ENCODE results near the gene HOMER3. TPM values are rescaled to one million over a fixed set of nuclear protein-coding genes. Genes with fewer than 3 reads are reported as not detected.

The HOMER3 gene
- total RNA-seq, 1 donor from 2014 or later: 30.9 TPM

DNA sequence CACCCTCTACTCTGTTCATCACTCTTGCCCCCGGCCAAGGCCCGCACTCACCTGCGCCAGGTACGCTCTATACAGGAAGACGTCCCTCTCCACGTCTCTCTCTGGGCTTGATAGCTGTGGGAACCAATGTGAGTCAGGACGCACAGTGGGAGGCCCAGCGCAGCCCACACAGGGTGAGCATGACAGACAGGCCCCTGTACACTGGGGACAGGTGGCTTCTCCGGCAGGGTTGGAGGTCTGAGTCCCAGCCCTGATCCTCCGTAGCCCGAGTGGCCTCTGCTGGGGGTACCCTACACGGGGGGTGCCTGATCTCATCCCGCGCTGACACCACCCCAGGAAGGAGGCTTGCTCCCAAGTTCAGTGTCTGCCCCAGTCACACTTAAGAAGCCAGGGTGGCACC, 28.1 kb downstream of the HOMER3 start:
- Histone ChIP-seq H3K9me3 (no peaks in the 10 kb centered on the region), H3K27me3 (no peaks in the 10 kb centered on the region), H3K36me3 (peaks cover 0 to 7% of the 10 kb centered on the region in 2 donors), H3K27ac (no peak overlapping the region), H3K4me3 (no peak overlapping the region), H3K4me1 (peaks cover 23% of the 10 kb centered on the region)
- intact Hi-C loops (cut with DNase I): no loop called here
- no peak for TF ChIP-seq POLR2A (IDR thresholded peaks at IDR 0.05)
- no peak for DNase-seq (ENCODE audit: extremely low spot score in 2 of 2)

DNA sequence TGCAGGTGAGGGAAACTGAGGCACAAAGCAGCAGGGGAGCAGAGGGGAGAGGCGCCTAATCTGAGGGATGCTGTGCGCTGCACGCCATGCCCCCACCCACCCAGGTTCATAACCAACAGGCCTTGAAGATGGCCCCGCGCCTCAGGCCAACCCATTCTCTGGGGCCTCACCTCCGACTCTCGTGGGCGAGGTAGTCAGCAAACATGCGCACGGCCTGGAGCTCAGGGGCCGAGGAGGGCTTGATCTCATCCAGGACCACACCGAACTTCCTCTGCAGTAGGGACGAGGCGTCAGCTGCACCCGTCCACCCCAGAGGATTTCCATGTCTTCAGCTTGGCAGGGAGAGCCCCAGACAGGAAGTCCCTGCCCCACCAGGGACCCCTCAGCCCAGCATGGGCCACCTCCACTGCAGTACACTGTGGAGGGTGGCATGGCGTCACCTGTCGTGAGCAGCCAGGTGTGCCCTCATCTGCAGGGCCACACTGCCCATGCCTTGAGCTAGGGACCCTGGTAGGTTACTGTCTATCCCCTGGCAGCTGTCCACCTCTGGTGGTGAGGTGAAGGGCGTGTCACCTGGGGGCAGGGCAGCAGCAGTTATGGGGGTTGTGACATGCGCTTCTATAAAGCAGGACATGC, 30.1 kb downstream of the HOMER3 start:
- intact Hi-C loops (cut with DNase I): no loop called here
- Histone ChIP-seq H3K27ac (no peak overlapping the region), H3K4me3 (no peak overlapping the region), H3K9me3 (no peaks in the 10 kb centered on the region), H3K36me3 (peaks cover 0 to 22% of the 10 kb centered on the region in 2 donors), H3K27me3 (no peaks in the 10 kb centered on the region), H3K4me1 (peaks cover 6% of the 10 kb centered on the region)
- TF ChIP-seq POLR2A (IDR thresholded peaks at IDR 0.05) (no peak), POLR2AphosphoS5 (IDR thresholded peaks at IDR 0.05; ENCODE audit: insufficient read depth in 1 of 2, low read depth in 1 of 2) (no peak)
- TF ChIP-seq, protein P1, sequence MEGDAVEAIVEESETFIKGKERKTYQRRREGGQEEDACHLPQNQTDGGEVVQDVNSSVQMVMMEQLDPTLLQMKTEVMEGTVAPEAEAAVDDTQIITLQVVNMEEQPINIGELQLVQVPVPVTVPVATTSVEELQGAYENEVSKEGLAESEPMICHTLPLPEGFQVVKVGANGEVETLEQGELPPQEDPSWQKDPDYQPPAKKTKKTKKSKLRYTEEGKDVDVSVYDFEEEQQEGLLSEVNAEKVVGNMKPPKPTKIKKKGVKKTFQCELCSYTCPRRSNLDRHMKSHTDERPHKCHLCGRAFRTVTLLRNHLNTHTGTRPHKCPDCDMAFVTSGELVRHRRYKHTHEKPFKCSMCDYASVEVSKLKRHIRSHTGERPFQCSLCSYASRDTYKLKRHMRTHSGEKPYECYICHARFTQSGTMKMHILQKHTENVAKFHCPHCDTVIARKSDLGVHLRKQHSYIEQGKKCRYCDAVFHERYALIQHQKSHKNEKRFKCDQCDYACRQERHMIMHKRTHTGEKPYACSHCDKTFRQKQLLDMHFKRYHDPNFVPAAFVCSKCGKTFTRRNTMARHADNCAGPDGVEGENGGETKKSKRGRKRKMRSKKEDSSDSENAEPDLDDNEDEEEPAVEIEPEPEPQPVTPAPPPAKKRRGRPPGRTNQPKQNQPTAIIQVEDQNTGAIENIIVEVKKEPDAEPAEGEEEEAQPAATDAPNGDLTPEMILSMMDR (IDR thresholded peaks at IDR 0.05): no peak
- no peak for DNase-seq (ENCODE audit: extremely low spot score in 2 of 2)

DNA sequence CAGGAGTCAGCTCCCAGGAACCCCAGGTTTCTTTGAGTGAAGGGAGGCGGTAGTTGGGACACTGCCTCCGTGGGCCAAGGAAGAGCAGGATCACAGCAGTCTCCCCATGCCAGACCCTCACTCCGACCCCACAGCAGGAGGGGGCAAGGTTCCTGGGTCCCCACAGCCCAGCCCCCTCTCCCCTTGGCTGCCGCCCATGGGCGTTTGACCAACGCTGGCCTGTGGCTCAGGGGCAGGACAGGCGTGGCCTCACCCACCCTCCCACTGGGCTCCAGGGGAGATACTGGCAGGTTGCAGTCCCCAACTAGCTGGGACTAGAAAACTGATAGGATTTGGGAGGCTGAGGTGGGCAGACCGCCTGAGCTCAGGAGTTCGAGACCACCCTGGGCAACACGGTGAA, 31.0 kb downstream of the HOMER3 start:
- peaks cover 0 to 29% of the 10 kb centered on the region in 2 donors for H3K36me3 ChIP-seq
- no peak overlapping the region for H3K27ac ChIP-seq
- TF ChIP-seq POLR2AphosphoS5 (IDR thresholded peaks at IDR 0.05; ENCODE audit: insufficient read depth in 1 of 2, low read depth in 1 of 2) (no peak), POLR2A (IDR thresholded peaks at IDR 0.05) (no peak)
- TF ChIP-seq, protein P1 (IDR thresholded peaks at IDR 0.05): no peak
- intact Hi-C loops (cut with DNase I): no loop called here
- H3K4me1 ChIP-seq: peaks cover 6% of the 10 kb centered on the region
- H3K27me3 ChIP-seq: no peaks in the 10 kb centered on the region
- no peaks in the 10 kb centered on the region for H3K9me3 ChIP-seq
- DNase-seq (ENCODE audit: extremely low spot score in 2 of 2): no peak
- no peak overlapping the region for H3K4me3 ChIP-seq

DNA sequence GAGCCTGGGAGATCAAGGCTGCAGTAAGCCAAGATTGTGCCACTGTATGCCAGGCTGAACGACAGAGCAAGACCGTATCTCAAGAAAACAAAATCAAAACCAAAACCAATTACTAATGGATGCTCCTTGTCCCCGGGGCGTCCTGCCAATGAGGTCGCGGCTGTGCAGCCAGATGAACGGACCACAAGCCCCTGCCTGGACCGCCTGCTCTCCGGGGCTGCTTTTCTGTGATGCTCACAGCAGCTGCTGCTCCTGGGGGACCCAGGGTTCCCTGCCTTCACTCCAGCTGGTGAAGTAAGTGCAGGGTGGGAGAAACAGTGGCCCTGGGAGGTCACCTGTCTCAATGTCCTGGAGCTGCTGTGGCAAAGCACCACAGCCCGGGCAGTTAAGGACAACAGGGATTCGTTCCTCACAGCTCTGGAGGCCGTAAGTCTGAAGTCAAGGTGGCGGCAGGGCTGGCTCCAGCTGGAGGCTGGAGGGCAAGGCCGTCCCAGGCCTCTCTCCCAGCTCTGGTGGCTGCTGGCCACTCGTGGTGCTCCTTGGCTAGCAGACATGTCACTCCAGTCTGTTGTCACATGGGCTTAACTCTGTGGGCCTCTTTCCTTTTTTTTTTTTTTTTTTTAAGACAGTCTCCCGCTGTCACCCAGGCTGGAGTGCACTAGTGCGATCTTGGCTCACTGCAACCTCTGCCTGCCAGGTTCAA, 31.9 kb downstream of the HOMER3 start:
- no peak for DNase-seq (ENCODE audit: extremely low spot score in 2 of 2)
- intact Hi-C loops (cut with DNase I): no loop called here
- Histone ChIP-seq H3K4me3 (no peak overlapping the region), H3K9me3 (no peaks in the 10 kb centered on the region), H3K27ac (no peak overlapping the region), H3K36me3 (peaks cover 0 to 30% of the 10 kb centered on the region in 2 donors), H3K27me3 (no peaks in the 10 kb centered on the region), H3K4me1 (peaks cover 6% of the 10 kb centered on the region)
- no peak for TF ChIP-seq POLR2AphosphoS5 (IDR thresholded peaks at IDR 0.05; ENCODE audit: insufficient read depth in 1 of 2, low read depth in 1 of 2)
- TF ChIP-seq POLR2A (IDR thresholded peaks at IDR 0.05): no peak

DNA sequence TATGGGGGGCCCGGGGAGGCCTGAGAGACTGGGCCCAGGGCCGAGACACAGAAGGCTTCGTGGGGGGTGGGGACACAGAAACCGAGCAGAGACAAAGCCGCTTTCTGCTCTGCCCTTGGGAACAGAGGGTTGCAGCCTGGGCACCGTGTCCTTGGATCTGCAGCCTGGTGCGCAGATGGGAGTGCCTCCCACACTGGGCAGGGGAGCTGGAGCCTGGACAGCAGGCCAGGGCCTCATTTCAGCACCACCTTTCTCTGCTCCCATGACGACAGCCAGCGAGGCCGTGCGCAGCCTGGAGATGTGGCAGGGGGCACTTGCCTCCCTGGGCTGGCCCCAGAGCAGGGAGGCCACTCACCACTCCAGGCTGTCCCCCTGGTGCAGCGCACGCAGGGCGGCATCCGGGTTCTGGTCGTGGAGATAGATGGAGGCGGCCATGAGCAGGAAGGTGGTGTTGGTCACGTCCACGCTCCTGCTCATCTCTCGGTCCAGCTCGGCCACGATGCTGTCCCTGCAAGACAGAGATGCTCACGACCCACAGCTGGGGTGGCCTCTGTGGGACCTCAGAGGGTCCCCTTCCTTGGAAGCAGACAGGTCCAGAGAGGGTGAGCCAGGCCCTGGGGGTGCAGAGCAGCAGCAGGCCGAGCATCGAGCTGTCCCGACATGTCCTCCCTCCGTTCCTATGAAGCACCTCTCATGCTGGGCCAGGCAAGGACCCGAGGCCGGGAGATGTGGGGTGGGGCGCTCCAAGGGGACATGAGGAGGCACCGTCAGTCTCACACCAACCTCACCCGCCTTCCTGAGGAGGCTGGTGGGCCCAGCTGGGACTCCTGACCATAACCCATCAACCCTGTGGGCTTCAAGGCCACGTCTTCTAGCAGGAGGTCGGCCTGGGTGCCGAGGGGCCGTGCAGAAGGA, 34.2 kb downstream of the HOMER3 start:
- peaks cover 0 to 30% of the 10 kb centered on the region in 2 donors for H3K36me3 ChIP-seq
- intact Hi-C loops (cut with DNase I): no loop called here
- TF ChIP-seq, protein P1 (IDR thresholded peaks at IDR 0.05): no peak
- TF ChIP-seq POLR2AphosphoS5 (IDR thresholded peaks at IDR 0.05; ENCODE audit: insufficient read depth in 1 of 2, low read depth in 1 of 2): no peak
- TF ChIP-seq POLR2A (IDR thresholded peaks at IDR 0.05): no peak
- no peaks in the 10 kb centered on the region for H3K27me3 ChIP-seq
- DNase-seq (ENCODE audit: extremely low spot score in 2 of 2): no peak
- no peak overlapping the region for H3K27ac ChIP-seq
- H3K4me3 ChIP-seq: no peak overlapping the region
- no peaks in the 10 kb centered on the region for H3K4me1 ChIP-seq
- H3K9me3 ChIP-seq: no peaks in the 10 kb centered on the region

All from vagina (tissue), 2 donors.